IMR-90 (cell line): Measurements from ENCODE around the gene TULP4. TPM values are rescaled to one million over a fixed set of nuclear protein-coding genes. Genes with fewer than 3 reads are reported as not detected.

Experiments used
- ATAC-seq: fragments of 200-7000 bp; cut with Tn5 transposase; 2 replicates; pipeline ENCODE4 v1.9.1; 2020; ENCODE audit warnings: low read depth, mild to moderate bottlenecking, moderate library complexity
- BruUV-seq: library from RNA; stranded (reverse); fragments of 400-500 nt; replicated peaks from 2 replicates; lab custom pipeline; 2021; lab: Mats Ljungman, UMichigan
- CTCF ChIA-PET: fragments of 300-600 bp; formaldehyde crosslinking; extraction: SDS; loops from one replicate; lab custom pipeline; 2021; ENCODE audit warnings: antibody characterized with exemption; lab: Yijun Ruan, JAX
- POLR2A ChIA-PET: fragments of 300-600 bp; sonication (Branson Sonifier 250); formaldehyde crosslinking; loops from one replicate; lab custom pipeline; 2022; ENCODE audit warnings: antibody characterized with exemption; ENCODE audit not compliant: unreplicated experiment; lab: Charles Lee
- DNase-seq: peaks from one replicate; pipeline ENCODE4 v3.0.0; 2013
- H2AFZ ChIP-seq: replicated peaks from 2 replicates; pipeline ENCODE3; 2013; ENCODE audit warnings: low read length, mild to moderate bottlenecking; ENCODE audit not compliant: poor library complexity
- H2AK5ac ChIP-seq: 2 replicates; pipeline ENCODE4 v1.6.1; 2013; ENCODE audit warnings: low read depth, low read length, inconsistent platforms
- H2AK9ac ChIP-seq: replicated peaks from 2 replicates; pipeline ENCODE3; 2013; ENCODE audit warnings: mild to moderate bottlenecking, low read depth, low read length, moderate library complexity; ENCODE audit not compliant: poor library complexity
- H2BK120ac ChIP-seq: 2 replicates; pipeline ENCODE4 v1.6.1; 2013; ENCODE audit warnings: low read depth, low read length, inconsistent platforms
- H2BK15ac ChIP-seq: 3 replicates; pipeline ENCODE4 v1.6.1; 2013; ENCODE audit warnings: low read depth, low read length, inconsistent platforms
- H2BK20ac ChIP-seq: 2 replicates; pipeline ENCODE4 v1.6.1; 2013; ENCODE audit warnings: low read depth, mild to moderate bottlenecking, inconsistent platforms, low read length, moderate library complexity
- H2BK5ac ChIP-seq: 2 replicates; pipeline ENCODE4 v1.6.1; 2013; ENCODE audit warnings: mild to moderate bottlenecking, low read depth, low read length, inconsistent platforms; ENCODE audit not compliant: poor library complexity, severe bottlenecking
- H3K14ac ChIP-seq: replicated peaks from 2 replicates; pipeline ENCODE4 v1.6.1; 2013; ENCODE audit warnings: low read depth, low read length, inconsistent platforms
- H3K18ac ChIP-seq: 2 replicates; pipeline ENCODE4 v1.6.1; 2013; ENCODE audit warnings: low read depth, low read length, control low read depth
- H3K23ac ChIP-seq: 2 replicates; pipeline ENCODE4 v1.6.1; 2013; ENCODE audit warnings: low read depth, low read length, inconsistent platforms
- H3K27ac ChIP-seq: 2 replicates; pipeline ENCODE4 v1.5.1; 2013; ENCODE audit warnings: mild to moderate bottlenecking, control low read depth, low read length; ENCODE audit not compliant: insufficient read depth
- H3K27me3 ChIP-seq: 2 replicates; pipeline ENCODE4 v1.6.1; 2013; ENCODE audit warnings: low read length; ENCODE audit not compliant: control insufficient read depth, insufficient read depth
- H3K36me3 ChIP-seq: 2 replicates; pipeline ENCODE4 v1.6.1; 2013; ENCODE audit warnings: low read length, mixed read lengths; ENCODE audit not compliant: control insufficient read depth, insufficient read depth
- H3K4ac ChIP-seq: 2 replicates; pipeline ENCODE4 v1.6.1; 2013; ENCODE audit warnings: low read depth, low read length, inconsistent platforms
- H3K4me1 ChIP-seq: 2 replicates; pipeline ENCODE4 v1.6.1; 2013; ENCODE audit warnings: low read length, mixed read lengths; ENCODE audit not compliant: control insufficient read depth, insufficient read depth
- H3K4me2 ChIP-seq: 2 replicates; pipeline ENCODE4 v1.6.1; 2013; ENCODE audit warnings: low read depth, mild to moderate bottlenecking, control low read depth, low read length, moderate library complexity
- H3K4me3 ChIP-seq: 2 replicates; pipeline ENCODE4 v1.5.1; 2013; ENCODE audit warnings: low read depth, mild to moderate bottlenecking, control low read depth, low read length, moderate library complexity; ENCODE audit not compliant: insufficient read depth
- H3K56ac ChIP-seq: 2 replicates; pipeline ENCODE4 v1.6.1; 2013; ENCODE audit warnings: low read length, inconsistent platforms; ENCODE audit not compliant: insufficient read depth; ENCODE audit errors: extremely low read depth
- H3K79me1 ChIP-seq, 2 experiments: 2 replicates each; pipeline ENCODE4 v1.6.1; 2013; ENCODE audit warnings: low read length in 2 of 2, inconsistent platforms in 1 of 2, low read depth in 1 of 2
- H3K9ac ChIP-seq: 2 replicates; pipeline ENCODE4 v1.6.1; 2013; ENCODE audit warnings: low read depth, low read length, control low read depth
- H3K9me1 ChIP-seq: 2 replicates; pipeline ENCODE4 v1.6.1; 2013; ENCODE audit warnings: low read length, inconsistent platforms; ENCODE audit not compliant: insufficient read depth
- H3K9me3 ChIP-seq: 2 replicates; pipeline ENCODE4 v1.6.1; 2013; ENCODE audit warnings: low read length; ENCODE audit not compliant: control insufficient read depth, insufficient read depth
- H4K20me1 ChIP-seq: 2 replicates; pipeline ENCODE4 v1.6.1; 2013; ENCODE audit warnings: low read length, inconsistent platforms; ENCODE audit not compliant: insufficient read depth
- H4K5ac ChIP-seq: 2 replicates; pipeline ENCODE4 v1.6.1; 2013; ENCODE audit warnings: mild to moderate bottlenecking, low read depth, low read length, control low read depth
- H4K8ac ChIP-seq, 2 experiments: 2 replicates each; pipeline ENCODE4 v1.6.1; 2013; ENCODE audit warnings: low read depth in 2 of 2, low read length in 2 of 2, control low read depth in 1 of 2, inconsistent platforms in 1 of 2
- H4K91ac ChIP-seq: 2 replicates; pipeline ENCODE4 v1.6.1; 2013; ENCODE audit warnings: low read depth, low read length, inconsistent platforms; ENCODE audit not compliant: insufficient read depth
- BHLHE40 ChIP-seq: fragments of 150-350 bp; IDR thresholded peaks from 2 replicates; pipeline ENCODE4 v1.6.1; 2016; ENCODE audit warnings: mild to moderate bottlenecking, low read depth, low read length
- CEBPB ChIP-seq: IDR thresholded peaks from 2 replicates; pipeline ENCODE4 v1.6.1; 2012; ENCODE audit warnings: low read depth, low read length, improper control_type of control experiment
- CHD1 ChIP-seq: IDR thresholded peaks from 2 replicates; pipeline ENCODE4 v1.6.1; 2012; ENCODE audit warnings: low read depth, low read length, improper control_type of control experiment
- CTCF ChIP-seq: conservative IDR thresholded peaks from 2 replicates; pipeline ENCODE4 v1.5.1; 2012; ENCODE audit warnings: mild to moderate bottlenecking, low read depth, low read length, improper control_type of control experiment
- ELK1 ChIP-seq: fragments of 150-350 bp; IDR thresholded peaks from 2 replicates; pipeline ENCODE4 v1.6.1; 2016; ENCODE audit warnings: low read depth, mild to moderate bottlenecking, low read length, moderate library complexity, borderline replicate concordance
- MAFK ChIP-seq: IDR thresholded peaks from 2 replicates; pipeline ENCODE4 v1.6.1; 2012; ENCODE audit warnings: low read depth, low read length, improper control_type of control experiment
- MXI1 ChIP-seq: IDR thresholded peaks from 2 replicates; pipeline ENCODE4 v1.6.1; 2012; ENCODE audit warnings: low read depth, mild to moderate bottlenecking, low read length, moderate library complexity, borderline replicate concordance
- POLR2A ChIP-seq: IDR thresholded peaks from 2 replicates; pipeline ENCODE4 v1.6.1; 2012; ENCODE audit warnings: mild to moderate bottlenecking, low read depth, low read length
- RAD21 ChIP-seq: IDR thresholded peaks from 2 replicates; pipeline ENCODE4 v1.6.1; 2012; ENCODE audit warnings: low read length, improper control_type of control experiment
- RCOR1 ChIP-seq: IDR thresholded peaks from 2 replicates; pipeline ENCODE4 v1.6.1; 2012; ENCODE audit warnings: mild to moderate bottlenecking, low read length, improper control_type of control experiment; ENCODE audit not compliant: insufficient replicate concordance
- RFX5 ChIP-seq: IDR thresholded peaks from 2 replicates; pipeline ENCODE4 v1.8.0; 2012; ENCODE audit warnings: low read depth, mild to moderate bottlenecking, low read length, moderate library complexity
- USF2 ChIP-seq: fragments of 150-350 bp; IDR thresholded peaks from 2 replicates; pipeline ENCODE4 v1.6.1; 2017; ENCODE audit warnings: mild to moderate bottlenecking, antibody characterized with exemption, low read length, low read depth
- WGBS, 2 experiments: methylation state at CpG; one replicate each; pipeline versions ENCODE4 v1.1.5 to v1.1.7; 2013; ENCODE audit warnings: missing lambda C conversion rate in 2 of 2; ENCODE audit not compliant: insufficient read length in 1 of 2; ENCODE audit errors: extremely low coverage in 2 of 2; 5-methylcytosine and 5-hydroxymethylcytosine counted together
- dilution Hi-C: fragments of 300-500 bp; cut with HindIII; formaldehyde crosslinking; loops from one replicate; pipeline ENCODE4 v1.14.3; 2018; ENCODE audit warnings: low sequenced_read_pairs; ENCODE audit not compliant: unreplicated experiment
- in situ Hi-C: fragments of 300-500 bp; cut with MboI; formaldehyde crosslinking; loops from 3 replicates; pipeline ENCODE4 v1.14.3; 2019; ENCODE audit warnings: low sequenced_read_pairs, inconsistent platforms, mixed read lengths
- intact Hi-C: fragments of 100-400 bp; cut with micrococcal nuclease; formaldehyde crosslinking; loops from 2 replicates; pipeline ENCODE4 v1.10.0; 2022
- polyA plus RNA-seq, 3 experiments: library from polyadenylated mRNA; depleted of rRNA; stranded (reverse); fragments of >200 nt; gene quantifications; 2 replicates each; pipeline ENCODE4 v1.2.3, GENCODE V29; 2012; ENCODE audit warnings: low replicate concordance in 1 of 3
- total RNA-seq: library from RNA; depleted of rRNA; stranded (reverse); fragments of >200 nt; gene quantifications from 2 replicates; pipeline ENCODE4 v1.2.3, GENCODE V29; 2012

The TULP4 gene
- total and polyA plus RNA-seq, 2 of the 4 experiments (the other 2 are of a cell fraction), result 8.1 to 30.6 TPM

GRCh38 chr6:158552796-158553138 is 240.5 kb downstream of the TULP4 start (continued):
- TF ChIP-seq RCOR1 (no peak), CHD1 (no peak), MXI1 (no peak)

- Histone ChIP-seq H4K20me1 (no peaks in the 10 kb centered on the region), H3K9me1 (no peaks in the 10 kb centered on the region), H3K18ac (no peak overlapping the region), H2BK5ac (no peak overlapping the region), H3K23ac (no peak overlapping the region), H3K27ac (no peak overlapping the region), H3K27me3 (no peaks in the 10 kb centered on the region), H3K14ac (no peak overlapping the region), H4K8ac (no peak overlapping the region), H4K5ac (no peak overlapping the region), H2AK5ac (no peak overlapping the region), H3K4me1 (no peaks in the 10 kb centered on the region; the same call in 1 of the 2 replicates), H2AK9ac (no peak overlapping the region), H3K4me3 (no peak overlapping the region), H2AFZ (no peak overlapping the region), H3K4ac (no peak overlapping the region), H2BK120ac (no peak overlapping the region), H4K91ac (no peak overlapping the region), H3K56ac (no peak overlapping the region), H2BK15ac (no peak overlapping the region), H3K79me1 (no peaks in the 10 kb centered on the region), H3K36me3 (no peaks in the 10 kb centered on the region), H3K9ac (no peak overlapping the region), H3K9me3 (no peaks in the 10 kb centered on the region), H3K4me2 (no peak overlapping the region), H2BK20ac (no peak overlapping the region)
- no TSS peak for BruUV-seq
- dilution Hi-C loops (no loop called here), intact Hi-C loops (no loop called here), in situ Hi-C loops (no loop called here)
- ATAC-seq, result peak; percentile 59
- ChIA-PET CTCF (interaction anchor here (0.5 kb wide), 1 partner anchor 130 kb away, joined by 4 read pairs; no protein-coding TSS in a partner anchor), POLR2A (interaction anchor here (0.7 kb wide), 1 partner anchor 26 kb away, joined by 5 read pairs; no protein-coding TSS in a partner anchor)
- DNase-seq, result peak; percentile 39
- WGBS, 2 experiments, result no CpG with 5 or more reads among the region's 4 CpGs
- TF ChIP-seq ELK1 (no peak), CHD1 (no peak), USF2 (no peak), CEBPB (no peak), MAFK (no peak), CTCF (no peak), RFX5 (no peak), RCOR1 (no peak), MXI1 (no peak), RAD21 (no peak), BHLHE40 (no peak), POLR2A (no peak)
Measured at GRCh38 chr6:158554611-158555361, 242.5 kb downstream of the TULP4 start.
